ENCODE data around the gene LAMA4. TPM values are rescaled to one million over a fixed set of nuclear protein-coding genes. Genes with fewer than 3 reads are reported as not detected.

The LAMA4 gene
- total and polyA plus RNA-seq, 4 donors = 28.4 to 261 (median 79.8) TPM

GRCh38 chr6:112281821-112282615, 27.7 kb upstream of the LAMA4 start:
- Histone ChIP-seq H3K4me1 (ENCODE audit: control insufficient read depth in 5 of 5, insufficient read depth in 5 of 5, low read length in 5 of 5) (peaks cover 5 to 67% (median 29%) of the 10 kb centered on the region in 5 donors), H3K9me3 (ENCODE audit: control insufficient read depth in 4 of 4, insufficient read depth in 3 of 4, low read length in 3 of 4) (no peaks in the 10 kb centered on the region), H3K4me3 (no peak overlapping the region), H3K27me3 (ENCODE audit: control insufficient read depth in 3 of 3, insufficient read depth in 3 of 3, low read length in 2 of 3) (no peaks in the 10 kb centered on the region), H3K27ac (ENCODE audit: low read depth in 1 of 2, low read length in 1 of 2) (peak overlapping the region in 1 of 2 donors; percentile 45), H3K9ac (ENCODE audit: insufficient read depth in 1 of 2, low read length in 2 of 2) (no peak overlapping the region), H3K36me3 (ENCODE audit: control insufficient read depth in 4 of 4, insufficient read depth in 4 of 4, low read length in 4 of 4) (no peaks in the 10 kb centered on the region)
- DNase-seq = peak; percentile 91 to 99 (median 98)
- TF ChIP-seq, protein P1, sequence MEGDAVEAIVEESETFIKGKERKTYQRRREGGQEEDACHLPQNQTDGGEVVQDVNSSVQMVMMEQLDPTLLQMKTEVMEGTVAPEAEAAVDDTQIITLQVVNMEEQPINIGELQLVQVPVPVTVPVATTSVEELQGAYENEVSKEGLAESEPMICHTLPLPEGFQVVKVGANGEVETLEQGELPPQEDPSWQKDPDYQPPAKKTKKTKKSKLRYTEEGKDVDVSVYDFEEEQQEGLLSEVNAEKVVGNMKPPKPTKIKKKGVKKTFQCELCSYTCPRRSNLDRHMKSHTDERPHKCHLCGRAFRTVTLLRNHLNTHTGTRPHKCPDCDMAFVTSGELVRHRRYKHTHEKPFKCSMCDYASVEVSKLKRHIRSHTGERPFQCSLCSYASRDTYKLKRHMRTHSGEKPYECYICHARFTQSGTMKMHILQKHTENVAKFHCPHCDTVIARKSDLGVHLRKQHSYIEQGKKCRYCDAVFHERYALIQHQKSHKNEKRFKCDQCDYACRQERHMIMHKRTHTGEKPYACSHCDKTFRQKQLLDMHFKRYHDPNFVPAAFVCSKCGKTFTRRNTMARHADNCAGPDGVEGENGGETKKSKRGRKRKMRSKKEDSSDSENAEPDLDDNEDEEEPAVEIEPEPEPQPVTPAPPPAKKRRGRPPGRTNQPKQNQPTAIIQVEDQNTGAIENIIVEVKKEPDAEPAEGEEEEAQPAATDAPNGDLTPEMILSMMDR (IDR thresholded peaks at IDR 0.05; ENCODE audit: control extremely low read depth, extremely low read depth) = no peak
- peak; percentile 63 for ATAC-seq (ENCODE audit: insufficient read depth, low FRiP score)
- 29 to 64% methylated on average over 4 of the region's 4 CpGs for WGBS, 2 donors

DNA sequence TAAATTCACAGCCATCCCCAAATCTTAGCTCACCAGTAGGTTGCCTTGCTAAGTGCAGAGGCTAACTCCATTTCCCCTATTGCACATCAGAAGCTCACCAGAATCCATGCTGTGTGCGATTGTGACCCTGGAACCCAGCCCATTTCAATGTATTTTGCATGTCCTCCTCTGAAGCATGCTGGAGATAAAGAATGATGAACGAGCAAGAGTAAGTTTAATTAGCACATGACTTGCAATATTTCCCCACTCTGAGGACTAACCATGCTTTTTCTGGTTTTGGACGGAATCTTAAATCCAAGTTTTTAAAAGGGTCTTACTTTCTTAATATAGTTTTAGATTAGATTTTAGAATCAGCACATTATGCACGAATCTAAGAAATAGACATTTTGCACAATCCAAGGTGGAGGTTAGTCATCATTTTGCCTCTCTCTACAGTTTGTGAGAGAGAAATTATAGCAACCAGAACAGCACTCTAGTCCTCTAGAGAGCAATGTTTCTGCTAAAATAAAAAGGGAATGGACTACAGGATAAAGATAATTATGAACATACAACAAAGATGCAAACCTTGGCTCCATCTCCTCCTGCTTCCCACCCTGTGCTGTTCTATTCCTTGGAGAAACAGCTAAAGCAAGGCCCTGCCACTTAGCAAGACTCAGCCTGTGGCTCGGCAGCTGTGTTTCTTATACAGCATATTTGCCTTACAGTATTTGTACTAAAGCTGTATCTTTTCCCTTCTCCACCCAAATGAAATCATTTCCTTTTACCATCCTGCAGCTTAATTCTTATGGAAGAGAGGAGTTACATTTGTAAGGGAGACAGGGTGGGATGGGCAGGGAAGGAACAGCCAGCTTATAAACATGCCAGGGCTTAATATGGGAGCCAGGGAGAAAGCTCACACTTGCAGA, 24.9 kb upstream of the LAMA4 start:
- H3K4me3 ChIP-seq = no peak overlapping the region
- H3K4me1 ChIP-seq (ENCODE audit: control insufficient read depth in 5 of 5, insufficient read depth in 5 of 5, low read length in 5 of 5) = peaks cover 8 to 69% (median 26%) of the 10 kb centered on the region in 5 donors
- H3K9me3 ChIP-seq (ENCODE audit: control insufficient read depth in 4 of 4, insufficient read depth in 3 of 4, low read length in 3 of 4) = no peaks in the 10 kb centered on the region
- peak in 2 of 3 donors; percentile 62 to 63 for DNase-seq
- 66 to 75% methylated on average over 5 of the region's 5 CpGs for WGBS, 2 donors
- H3K27me3 ChIP-seq (ENCODE audit: control insufficient read depth in 3 of 3, insufficient read depth in 3 of 3, low read length in 2 of 3) = no peaks in the 10 kb centered on the region
- TF ChIP-seq, protein P1 (IDR thresholded peaks at IDR 0.05; ENCODE audit: control extremely low read depth, extremely low read depth) = no peak
- H3K27ac ChIP-seq (ENCODE audit: low read depth in 1 of 2, low read length in 1 of 2) = peak overlapping the region; percentile 40 to 64
- no peak overlapping the region for H3K9ac ChIP-seq (ENCODE audit: insufficient read depth in 1 of 2, low read length in 2 of 2)
- no peak for ATAC-seq (ENCODE audit: insufficient read depth, low FRiP score)
- H3K36me3 ChIP-seq (ENCODE audit: control insufficient read depth in 4 of 4, insufficient read depth in 4 of 4, low read length in 4 of 4) = no peaks in the 10 kb centered on the region

DNA sequence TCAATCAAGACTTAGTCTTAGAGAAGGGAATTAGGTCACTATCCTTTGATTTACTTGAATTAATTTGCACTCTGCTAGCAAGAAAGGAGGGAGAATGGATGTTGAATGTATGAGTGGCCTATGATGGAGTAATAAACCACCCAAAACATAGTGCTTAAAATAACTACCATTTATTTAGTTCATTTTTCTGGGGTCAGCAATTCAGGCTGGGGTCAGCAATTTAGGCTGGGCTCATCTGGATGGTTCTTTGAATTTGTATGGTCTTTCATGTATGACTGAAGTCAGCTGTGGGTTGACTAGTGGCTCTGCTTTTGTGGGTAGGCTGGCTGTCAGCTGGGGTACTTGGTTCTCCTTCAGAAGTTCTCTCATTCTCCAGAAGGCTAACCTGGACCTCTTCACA, 21.0 kb upstream of the LAMA4 start:
- Histone ChIP-seq H3K9me3 (ENCODE audit: control insufficient read depth in 4 of 4, insufficient read depth in 3 of 4, low read length in 3 of 4) (no peaks in the 10 kb centered on the region), H3K9ac (ENCODE audit: insufficient read depth in 1 of 2, low read length in 2 of 2) (no peak overlapping the region), H3K27me3 (ENCODE audit: control insufficient read depth in 3 of 3, insufficient read depth in 3 of 3, low read length in 2 of 3) (no peaks in the 10 kb centered on the region), H3K36me3 (ENCODE audit: control insufficient read depth in 4 of 4, insufficient read depth in 4 of 4, low read length in 4 of 4) (no peaks in the 10 kb centered on the region), H3K27ac (ENCODE audit: low read depth in 1 of 2, low read length in 1 of 2) (no peak overlapping the region), H3K4me1 (ENCODE audit: control insufficient read depth in 5 of 5, insufficient read depth in 5 of 5, low read length in 5 of 5) (peaks cover 7 to 37% (median 11%) of the 10 kb centered on the region in 5 donors), H3K4me3 (no peak overlapping the region)
- ATAC-seq (ENCODE audit: insufficient read depth, low FRiP score) = no peak
- DNase-seq = no peak
- TF ChIP-seq, protein P1 (IDR thresholded peaks at IDR 0.05; ENCODE audit: control extremely low read depth, extremely low read depth) = no peak

Measured in lung (tissue), 12 donors.